ENCODE measurements around the gene ATXN7L3B. TPM values are rescaled to one million over a fixed set of nuclear protein-coding genes. Genes with fewer than 3 reads are reported as not detected.

Gene ATXN7L3B
- polyA plus RNA-seq, 2 of the 4 experiments (the other 2 are of a cell fraction), result 18.1 to 32.8 TPM

DNA sequence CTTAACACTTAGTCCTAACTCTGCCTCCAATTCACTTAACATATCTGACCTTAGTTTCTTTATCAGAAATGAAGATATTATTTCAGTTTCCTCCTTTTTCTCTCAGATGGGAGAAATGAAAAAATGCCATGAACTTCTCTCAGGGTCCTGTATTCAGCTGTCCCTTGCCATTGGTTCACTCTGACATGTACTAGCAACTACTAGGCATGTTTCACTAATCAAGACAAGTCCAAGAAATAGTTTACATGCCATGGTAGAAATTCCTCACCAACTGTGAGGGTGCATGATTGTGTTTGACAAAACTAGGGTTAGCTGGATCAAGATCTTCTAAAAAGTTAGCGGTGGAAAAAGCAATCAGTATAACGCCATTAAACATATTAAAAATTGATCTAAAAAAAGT, 7.0 kb upstream of the ATXN7L3B start:
- DNase-seq (ENCODE audit: low read depth in 1 of 2, low spot score in 1 of 2) (no peak), FAIRE-seq (no peak), ATAC-seq (no peak)
- TF ChIP-seq RFX5 (IDR thresholded peaks at IDR 0.05) (no peak), FOSL2 (IDR thresholded peaks at IDR 0.05) (no peak), FOSL2 (CRISPR knock-in tag; IDR thresholded peaks at IDR 0.05) (no peak), FOXS1 (CRISPR knock-in tag; IDR thresholded peaks at IDR 0.05) (no peak), SREBF2 (IDR thresholded peaks at IDR 0.05) (no peak), BHLHE40 (IDR thresholded peaks at IDR 0.05; ENCODE audit: low read depth, low read length) (no peak)
- Histone ChIP-seq H3K27ac (no peak overlapping the region), H3K9me3 (no peaks in the 10 kb centered on the region), H3K4me1 (no peaks in the 10 kb centered on the region), H3K4me2 (no peak overlapping the region), H3K4me3 (no peak overlapping the region)
- POLR2A ChIA-PET, result no interaction called here
- CTCF ChIA-PET, result no interaction called here
- WGBS (ENCODE audit: missing lambda C conversion rate), result 53% methylated on average over 2 of the region's 2 CpGs

DNA sequence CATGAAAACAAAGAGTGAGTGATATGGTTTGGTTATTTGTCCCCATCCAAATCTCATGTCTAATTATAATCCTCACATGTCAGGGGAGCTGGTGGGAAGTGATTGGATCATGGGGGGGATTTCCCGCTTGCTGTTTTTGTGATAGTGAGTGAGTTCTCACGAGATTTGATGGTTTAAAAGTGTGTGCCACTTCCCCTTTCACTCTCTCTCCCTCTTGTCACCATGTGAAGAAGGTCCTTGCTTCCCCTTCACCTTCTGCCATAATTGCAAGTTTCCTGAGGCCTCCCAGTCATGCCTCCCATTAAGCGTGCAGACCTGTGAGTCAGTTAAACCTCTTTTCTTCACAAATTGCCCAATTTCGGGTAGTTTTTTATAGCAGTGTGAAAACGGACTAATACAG, 2.1 kb upstream of the ATXN7L3B start:
- Histone ChIP-seq H3K4me3 (no peak overlapping the region), H3K4me2 (no peak overlapping the region), H3K4me1 (peaks cover 20% of the 10 kb centered on the region), H3K9me3 (no peaks in the 10 kb centered on the region), H3K27ac (no peak overlapping the region)
- ATAC-seq (no peak), FAIRE-seq (no peak), DNase-seq (ENCODE audit: low read depth in 1 of 2, low spot score in 1 of 2) (no peak)
- TF ChIP-seq NPAS2 (CRISPR knock-in tag; IDR thresholded peaks at IDR 0.05; ENCODE audit: borderline replicate concordance), result no peak
- TF ChIP-seq CHD2 (IDR thresholded peaks at IDR 0.05; ENCODE audit: low read length, partially characterized antibody), result no peak
- no peak for TF ChIP-seq ZFP36 (IDR thresholded peaks at IDR 0.05; ENCODE audit: borderline replicate concordance, partially characterized antibody)
- no peak for TF ChIP-seq HDAC2 (IDR thresholded peaks at IDR 0.05)
- TF ChIP-seq CBX8 (IDR thresholded peaks at IDR 0.05), result no peak
- TF ChIP-seq, protein P1, sequence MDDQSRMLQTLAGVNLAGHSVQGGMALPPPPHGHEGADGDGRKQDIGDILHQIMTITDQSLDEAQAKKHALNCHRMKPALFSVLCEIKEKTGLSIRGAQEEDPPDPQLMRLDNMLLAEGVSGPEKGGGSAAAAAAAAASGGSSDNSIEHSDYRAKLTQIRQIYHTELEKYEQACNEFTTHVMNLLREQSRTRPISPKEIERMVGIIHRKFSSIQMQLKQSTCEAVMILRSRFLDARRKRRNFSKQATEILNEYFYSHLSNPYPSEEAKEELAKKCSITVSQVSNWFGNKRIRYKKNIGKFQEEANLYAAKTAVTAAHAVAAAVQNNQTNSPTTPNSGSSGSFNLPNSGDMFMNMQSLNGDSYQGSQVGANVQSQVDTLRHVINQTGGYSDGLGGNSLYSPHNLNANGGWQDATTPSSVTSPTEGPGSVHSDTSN (IDR thresholded peaks at IDR 0.05), result no peak
- TF ChIP-seq, protein P2, sequence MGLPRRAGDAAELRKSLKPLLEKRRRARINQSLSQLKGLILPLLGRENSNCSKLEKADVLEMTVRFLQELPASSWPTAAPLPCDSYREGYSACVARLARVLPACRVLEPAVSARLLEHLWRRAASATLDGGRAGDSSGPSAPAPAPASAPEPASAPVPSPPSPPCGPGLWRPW (IDR thresholded peaks at IDR 0.05), result no peak
- TF ChIP-seq POLR2A (IDR thresholded peaks at IDR 0.05; ENCODE audit: low read length), result no peak
- no peak for TF ChIP-seq PHF8 (IDR thresholded peaks at IDR 0.05; ENCODE audit: borderline replicate concordance, low read depth)
- TF ChIP-seq TFCP2L1 (CRISPR knock-in tag; IDR thresholded peaks at IDR 0.05), result no peak
- TF ChIP-seq MAZ (IDR thresholded peaks at IDR 0.05; ENCODE audit: borderline replicate concordance, low read depth, low read length), result no peak
- TF ChIP-seq POLR2AphosphoS2 (conservative IDR thresholded peaks at IDR 0.05; ENCODE audit: low read length), result no peak
- CTCF ChIA-PET, result interaction anchor here (1.1 to 1.2 kb wide), 2 partner anchors 112 to 274 kb away, joined by 3 to 4 read pairs; no protein-coding TSS in a partner anchor
- WGBS (ENCODE audit: missing lambda C conversion rate), result 91% methylated on average over 5 of the region's 5 CpGs
- POLR2A ChIA-PET, result no interaction called here

DNA sequence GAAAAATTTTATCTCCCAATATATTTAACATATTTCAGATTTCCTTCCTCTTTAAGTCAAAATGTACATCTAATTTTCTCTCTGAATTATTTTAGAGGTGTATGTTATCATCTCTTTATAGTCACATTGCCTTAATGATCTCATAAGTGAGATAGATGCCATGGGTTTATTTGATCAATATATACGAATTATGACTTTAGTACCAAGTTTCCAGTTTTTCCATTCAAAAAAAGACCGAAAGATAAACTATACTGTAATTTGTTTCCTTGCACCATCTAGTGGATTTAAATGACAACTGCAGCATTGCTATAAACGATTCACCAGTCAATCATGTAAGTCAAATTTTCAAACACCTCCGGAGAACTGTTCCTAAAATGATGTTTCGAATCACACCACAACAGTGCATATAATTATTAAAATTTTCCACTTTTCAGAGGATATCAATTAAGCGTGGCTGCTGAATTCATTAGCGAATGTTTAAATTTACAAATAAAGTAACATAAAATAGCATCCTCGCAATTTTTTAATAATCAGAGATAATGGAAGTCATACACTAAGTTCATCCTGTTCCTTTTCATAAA, 419 bp upstream of the ATXN7L3B start:
- H3K27ac ChIP-seq, result peak overlapping the region; percentile 81 to 96
- POLR2A ChIA-PET, result no interaction called here
- ATAC-seq (peak; percentile 77 to 82), DNase-seq (ENCODE audit: low read depth in 1 of 2, low spot score in 1 of 2) (peak; percentile 56 to 85), FAIRE-seq (peak; percentile 65)
- 2% methylated on average over 8 of the region's 8 CpGs for WGBS (ENCODE audit: missing lambda C conversion rate)
- H3K4me1 ChIP-seq, result peaks cover 21% of the 10 kb centered on the region
- H3K9me3 ChIP-seq, result no peaks in the 10 kb centered on the region
- H3K4me3 ChIP-seq, result peak overlapping the region; percentile 66
- CTCF ChIA-PET, result interaction anchor here (0.7 to 1.1 kb wide), 2 partner anchors 121 to 760 kb away, joined by 3 read pairs; no protein-coding TSS in a partner anchor
- peak overlapping the region; percentile 70 for H3K4me2 ChIP-seq
- TF ChIP-seq KDM1A (IDR thresholded peaks at IDR 0.05; ENCODE audit: low read depth), result no peak
- no peak for TF ChIP-seq POLR2AphosphoS2 (conservative IDR thresholded peaks at IDR 0.05; ENCODE audit: low read length)
- no peak for TF ChIP-seq MAZ (IDR thresholded peaks at IDR 0.05; ENCODE audit: borderline replicate concordance, low read depth, low read length)
- TF ChIP-seq CHD2 (IDR thresholded peaks at IDR 0.05; ENCODE audit: low read length, partially characterized antibody), result no peak
- no peak for TF ChIP-seq HDAC2 (IDR thresholded peaks at IDR 0.05)
- TF ChIP-seq, protein P2 (IDR thresholded peaks at IDR 0.05), result no peak
- TF ChIP-seq FOSL2 (IDR thresholded peaks at IDR 0.05), result no peak
- no peak; the same call in 1 of the 2 replicates for TF ChIP-seq FOSL2 (CRISPR knock-in tag; IDR thresholded peaks at IDR 0.05)
- TF ChIP-seq NPAS2 (CRISPR knock-in tag; IDR thresholded peaks at IDR 0.05; ENCODE audit: borderline replicate concordance), result no peak
- no peak for TF ChIP-seq MAFK (IDR thresholded peaks at IDR 0.05; ENCODE audit: partially characterized antibody)
- TF ChIP-seq, protein P1 (IDR thresholded peaks at IDR 0.05), result 0 out of 2 replicates have a peak, but pooled peaks have one; percentile 30
- no peak for TF ChIP-seq SREBF2 (IDR thresholded peaks at IDR 0.05)
- TF ChIP-seq, protein P3, sequence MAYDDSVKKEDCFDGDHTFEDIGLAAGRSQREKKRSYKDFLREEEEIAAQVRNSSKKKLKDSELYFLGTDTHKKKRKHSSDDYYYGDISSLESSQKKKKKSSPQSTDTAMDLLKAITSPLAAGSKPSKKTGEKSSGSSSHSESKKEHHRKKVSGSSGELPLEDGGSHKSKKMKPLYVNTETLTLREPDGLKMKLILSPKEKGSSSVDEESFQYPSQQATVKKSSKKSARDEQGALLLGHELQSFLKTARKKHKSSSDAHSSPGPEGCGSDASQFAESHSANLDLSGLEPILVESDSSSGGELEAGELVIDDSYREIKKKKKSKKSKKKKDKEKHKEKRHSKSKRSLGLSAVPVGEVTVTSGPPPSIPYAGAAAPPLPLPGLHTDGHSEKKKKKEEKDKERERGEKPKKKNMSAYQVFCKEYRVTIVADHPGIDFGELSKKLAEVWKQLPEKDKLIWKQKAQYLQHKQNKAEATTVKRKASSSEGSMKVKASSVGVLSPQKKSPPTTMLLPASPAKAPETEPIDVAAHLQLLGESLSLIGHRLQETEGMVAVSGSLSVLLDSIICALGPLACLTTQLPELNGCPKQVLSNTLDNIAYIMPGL (CRISPR knock-in tag; IDR thresholded peaks at IDR 0.05; ENCODE audit: borderline replicate concordance), result no peak; the same call in 1 of the 2 replicates
- peak; percentile 70 to 81 for TF ChIP-seq RAD21 (conservative IDR thresholded peaks at IDR 0.05 in 1 of 2, IDR thresholded peaks at IDR 0.05 in 1 of 2)
- peak; percentile 76 for TF ChIP-seq KDM5A (IDR thresholded peaks at IDR 0.05)
- no peak for TF ChIP-seq HEYL (CRISPR knock-in tag; IDR thresholded peaks at IDR 0.05)

Measured in A549 (cell line).